OCI-LY3 (cell line): ENCODE data around the gene SH2D5.

Experiments used
- EZH2phosphoT487 ChIP-seq: fragments of 200-600 bp; shearing (Covaris generic); IDR thresholded peaks from 2 replicates; pipeline ENCODE4 v1.6.1; 2018; ENCODE audit warnings: antibody characterized with exemption, mixed run types, low read depth
- TF ChIP-seq, protein P1 (sequence below): fragments of 200-600, 300-600 bp; sonication (generic); IDR thresholded peaks from 2 replicates; pipeline ENCODE4 v1.5.1; 2014; ENCODE audit warnings: antibody characterized with exemption, low read length, low read depth

DNA sequence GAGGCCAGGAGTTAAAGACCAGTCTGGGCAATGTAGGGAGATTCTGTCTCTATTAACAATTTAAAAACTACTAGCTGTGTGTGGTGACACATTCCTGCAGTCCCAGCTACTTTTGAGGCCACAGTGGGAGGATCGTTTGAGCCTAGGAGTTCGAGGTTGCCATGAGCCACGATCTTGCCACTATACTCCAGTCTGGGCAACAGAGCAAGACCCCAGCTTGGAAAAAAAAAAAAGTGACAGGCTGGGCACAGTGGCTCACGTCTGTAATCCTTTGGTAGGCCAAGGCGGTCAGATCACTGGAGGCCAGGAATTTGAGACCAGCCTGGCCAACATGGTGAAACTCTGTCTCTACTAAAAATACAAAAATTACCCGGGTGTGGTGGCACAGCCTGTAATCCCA is 27.8 kb upstream of the SH2D5 start:
- TF ChIP-seq, protein P1, sequence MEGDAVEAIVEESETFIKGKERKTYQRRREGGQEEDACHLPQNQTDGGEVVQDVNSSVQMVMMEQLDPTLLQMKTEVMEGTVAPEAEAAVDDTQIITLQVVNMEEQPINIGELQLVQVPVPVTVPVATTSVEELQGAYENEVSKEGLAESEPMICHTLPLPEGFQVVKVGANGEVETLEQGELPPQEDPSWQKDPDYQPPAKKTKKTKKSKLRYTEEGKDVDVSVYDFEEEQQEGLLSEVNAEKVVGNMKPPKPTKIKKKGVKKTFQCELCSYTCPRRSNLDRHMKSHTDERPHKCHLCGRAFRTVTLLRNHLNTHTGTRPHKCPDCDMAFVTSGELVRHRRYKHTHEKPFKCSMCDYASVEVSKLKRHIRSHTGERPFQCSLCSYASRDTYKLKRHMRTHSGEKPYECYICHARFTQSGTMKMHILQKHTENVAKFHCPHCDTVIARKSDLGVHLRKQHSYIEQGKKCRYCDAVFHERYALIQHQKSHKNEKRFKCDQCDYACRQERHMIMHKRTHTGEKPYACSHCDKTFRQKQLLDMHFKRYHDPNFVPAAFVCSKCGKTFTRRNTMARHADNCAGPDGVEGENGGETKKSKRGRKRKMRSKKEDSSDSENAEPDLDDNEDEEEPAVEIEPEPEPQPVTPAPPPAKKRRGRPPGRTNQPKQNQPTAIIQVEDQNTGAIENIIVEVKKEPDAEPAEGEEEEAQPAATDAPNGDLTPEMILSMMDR = no peak
- TF ChIP-seq EZH2phosphoT487 = no peak
